Left ventricle myocardium inferior (tissue), 1 donor: ENCODE data around the gene SLIT3. TPM values are rescaled to one million over a fixed set of nuclear protein-coding genes. Genes with fewer than 3 reads are reported as not detected.

Experiments
- DNase-seq: peaks from one replicate; pipeline ENCODE4 v3.0.0-alpha.2; 2020
- H3K27ac ChIP-seq: fragments of 200-600 bp; replicated peaks from 2 replicates; pipeline ENCODE4 v1.8.0; 2021
- H3K27me3 ChIP-seq: fragments of 200-600 bp; 2 replicates; pipeline ENCODE4 v1.8.0; 2021; ENCODE audit warnings: low read depth
- H3K36me3 ChIP-seq: fragments of 200-600 bp; 2 replicates; pipeline ENCODE4 v1.8.0; 2021
- H3K4me1 ChIP-seq: fragments of 200-600 bp; 2 replicates; pipeline ENCODE4 v1.8.0; 2021
- H3K4me3 ChIP-seq: fragments of 200-600 bp; 2 replicates; pipeline ENCODE4 v1.8.0; 2021; ENCODE audit warnings: mild to moderate bottlenecking, moderate library complexity
- H3K9me3 ChIP-seq: fragments of 200-600 bp; replicated peaks from 2 replicates; pipeline ENCODE4 v1.8.0; 2021
- intact Hi-C: fragments of 100-400 bp; cut with micrococcal nuclease; formaldehyde crosslinking; loops from one replicate; pipeline ENCODE4 v1.11.0; 2022
- total RNA-seq: library from RNA; stranded (reverse); fragmentation: NEBNext Ultra II Directional; extraction: Animal tissue kit (Norgen Biotek cat#: 25700); gene quantifications from one replicate; pipeline ENCODE4 v1.2.1, GENCODE V29; 2021
- TF ChIP-seq, protein P1 (sequence below): fragments of 200-600 bp; IDR thresholded peaks from 2 replicates; pipeline ENCODE4 v1.8.0; 2021; ENCODE audit warnings: antibody characterized with exemption, mild to moderate bottlenecking, borderline replicate concordance
- donor health status: DM: no; HTN: yes; CAD: no; lungs with severe emphysema.

SLIT3 gene
- total RNA-seq, 1 donor from 2014 or later, result 22.7 TPM

DNA sequence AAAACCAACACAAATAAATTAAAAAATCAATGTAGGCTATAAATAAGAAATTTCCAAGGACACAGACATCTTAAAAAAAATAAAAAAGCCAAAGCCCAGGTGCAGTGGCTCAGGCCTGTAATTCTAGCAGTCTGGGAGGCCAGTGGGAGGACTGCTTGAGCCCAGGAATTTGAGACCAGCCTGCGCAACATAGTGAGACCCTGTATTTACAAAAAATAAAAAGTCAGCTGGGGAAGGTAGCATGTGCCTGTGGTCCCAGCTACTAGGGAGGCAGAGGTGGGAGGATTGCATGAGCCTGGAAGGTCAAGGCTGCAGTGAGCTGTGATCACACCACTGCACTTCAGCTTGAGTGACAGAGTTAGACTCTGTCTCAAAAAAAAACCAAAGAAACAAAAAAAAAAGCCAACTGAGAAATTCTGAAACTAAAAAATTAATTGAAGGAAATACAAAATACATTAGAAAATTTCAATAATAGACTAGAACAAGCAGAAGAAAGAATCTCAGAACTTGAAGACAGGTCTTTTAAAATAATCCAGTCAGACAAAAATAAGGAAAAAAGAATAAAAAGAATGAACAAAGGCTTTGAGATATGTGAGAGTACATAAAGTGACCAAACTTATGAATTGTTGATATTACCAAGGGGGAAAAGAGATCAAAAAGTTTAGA, 572.3 kb downstream of the SLIT3 start:
- Histone ChIP-seq H3K4me3 (no peak overlapping the region), H3K27ac (no peak overlapping the region), H3K36me3 (no peaks in the 10 kb centered on the region), H3K9me3 (peaks cover 39% of the 10 kb centered on the region), H3K4me1 (no peaks in the 10 kb centered on the region), H3K27me3 (peaks cover 4% of the 10 kb centered on the region)
- intact Hi-C loops, result no loop called here
- no peak for DNase-seq
- TF ChIP-seq, protein P1, sequence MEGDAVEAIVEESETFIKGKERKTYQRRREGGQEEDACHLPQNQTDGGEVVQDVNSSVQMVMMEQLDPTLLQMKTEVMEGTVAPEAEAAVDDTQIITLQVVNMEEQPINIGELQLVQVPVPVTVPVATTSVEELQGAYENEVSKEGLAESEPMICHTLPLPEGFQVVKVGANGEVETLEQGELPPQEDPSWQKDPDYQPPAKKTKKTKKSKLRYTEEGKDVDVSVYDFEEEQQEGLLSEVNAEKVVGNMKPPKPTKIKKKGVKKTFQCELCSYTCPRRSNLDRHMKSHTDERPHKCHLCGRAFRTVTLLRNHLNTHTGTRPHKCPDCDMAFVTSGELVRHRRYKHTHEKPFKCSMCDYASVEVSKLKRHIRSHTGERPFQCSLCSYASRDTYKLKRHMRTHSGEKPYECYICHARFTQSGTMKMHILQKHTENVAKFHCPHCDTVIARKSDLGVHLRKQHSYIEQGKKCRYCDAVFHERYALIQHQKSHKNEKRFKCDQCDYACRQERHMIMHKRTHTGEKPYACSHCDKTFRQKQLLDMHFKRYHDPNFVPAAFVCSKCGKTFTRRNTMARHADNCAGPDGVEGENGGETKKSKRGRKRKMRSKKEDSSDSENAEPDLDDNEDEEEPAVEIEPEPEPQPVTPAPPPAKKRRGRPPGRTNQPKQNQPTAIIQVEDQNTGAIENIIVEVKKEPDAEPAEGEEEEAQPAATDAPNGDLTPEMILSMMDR, result no peak

DNA sequence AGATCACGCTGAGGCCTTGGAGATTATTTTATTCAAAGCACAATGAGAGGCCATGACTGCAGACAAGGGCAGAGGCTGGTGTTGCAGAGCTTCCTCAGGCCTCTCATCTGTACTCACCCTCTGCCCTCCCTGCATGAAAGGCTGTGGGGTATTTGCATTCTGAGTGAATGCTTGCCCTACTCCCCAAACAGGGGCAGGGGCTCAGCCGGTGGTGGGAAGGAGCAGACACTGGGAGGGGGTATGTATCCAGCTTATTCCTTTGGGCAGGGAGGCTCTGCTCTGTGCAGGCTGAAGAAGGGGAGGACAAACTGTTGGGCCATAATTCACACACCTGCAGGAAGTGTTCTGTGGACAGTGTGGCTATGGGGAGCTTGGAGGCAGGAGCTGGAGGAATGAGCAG, 573.4 kb downstream of the SLIT3 start:
- Histone ChIP-seq H3K36me3 (no peaks in the 10 kb centered on the region), H3K9me3 (peaks cover 39% of the 10 kb centered on the region), H3K27ac (no peak overlapping the region), H3K4me1 (no peaks in the 10 kb centered on the region), H3K4me3 (no peak overlapping the region), H3K27me3 (peaks cover 4% of the 10 kb centered on the region)
- intact Hi-C loops, result no loop called here
- TF ChIP-seq, protein P1, result no peak
- no peak for DNase-seq

DNA sequence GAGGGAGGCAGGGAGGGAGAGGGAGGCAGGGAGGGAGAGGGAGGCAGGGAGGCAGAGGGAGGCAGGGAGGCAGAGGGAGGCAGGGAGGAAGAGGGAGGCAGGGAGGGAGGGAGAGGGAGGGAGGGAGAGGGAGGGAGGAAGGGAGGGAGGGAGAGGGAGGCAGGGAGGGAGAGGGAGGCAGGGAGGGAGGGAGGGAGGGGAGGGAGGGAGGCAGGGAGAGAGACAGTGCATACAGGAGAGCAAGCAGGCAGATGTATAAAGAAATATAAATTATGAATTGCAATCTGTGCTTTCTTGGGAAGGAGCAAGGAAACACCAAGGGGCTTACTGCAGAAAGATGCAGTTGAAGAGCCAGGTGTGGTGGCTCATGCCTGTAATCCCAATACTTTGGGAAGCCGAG, 574.6 kb downstream of the SLIT3 start:
- Histone ChIP-seq H3K4me3 (no peak overlapping the region), H3K36me3 (no peaks in the 10 kb centered on the region), H3K9me3 (peaks cover 39% of the 10 kb centered on the region), H3K27me3 (peaks cover 15% of the 10 kb centered on the region), H3K27ac (no peak overlapping the region), H3K4me1 (no peaks in the 10 kb centered on the region)
- TF ChIP-seq, protein P1, result no peak
- intact Hi-C loops, result no loop called here
- no peak for DNase-seq

DNA sequence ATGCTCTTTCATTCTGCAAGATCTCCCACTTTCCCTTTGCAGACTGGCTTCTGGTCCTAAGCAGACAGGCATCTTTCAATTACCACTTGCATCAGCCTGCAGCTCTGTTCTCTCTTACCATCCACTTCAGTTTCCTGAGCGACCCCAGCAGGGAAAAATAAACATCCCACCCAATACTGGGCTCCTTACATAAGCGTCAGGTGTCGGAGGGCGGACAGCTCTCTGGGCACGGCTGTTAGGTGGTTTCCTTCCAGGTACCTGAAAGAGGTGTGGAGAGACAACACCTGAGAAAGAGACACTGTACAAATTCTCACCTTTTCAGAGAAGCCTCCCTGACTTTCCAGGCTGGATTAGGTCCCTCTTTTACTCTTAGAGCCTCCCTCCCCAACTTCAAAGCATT, 576.7 kb downstream of the SLIT3 start:
- TF ChIP-seq, protein P1, result no peak
- Histone ChIP-seq H3K27me3 (peaks cover 21% of the 10 kb centered on the region), H3K4me3 (no peak overlapping the region), H3K4me1 (no peaks in the 10 kb centered on the region), H3K36me3 (no peaks in the 10 kb centered on the region), H3K27ac (no peak overlapping the region), H3K9me3 (peaks cover 23% of the 10 kb centered on the region)
- DNase-seq, result no peak
- intact Hi-C loops, result no loop called here

DNA sequence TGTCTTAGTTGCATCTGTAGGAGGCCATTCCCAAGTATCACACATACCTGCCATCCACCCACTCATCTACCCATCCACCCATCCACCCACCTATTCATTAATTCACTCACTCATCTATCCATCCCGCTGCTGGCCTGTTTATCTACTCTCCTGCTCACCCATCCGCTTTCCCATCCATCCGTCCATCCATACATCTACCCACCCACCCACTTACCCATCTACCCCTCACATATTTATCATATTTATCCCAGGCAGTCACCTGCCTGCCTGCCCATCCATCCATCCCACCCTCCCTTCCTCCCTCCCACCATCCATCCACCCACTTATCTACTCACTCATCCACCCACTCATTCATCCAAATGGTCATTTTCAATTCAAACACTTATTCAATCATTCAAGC, 577.9 kb downstream of the SLIT3 start:
- TF ChIP-seq, protein P1, result no peak
- no peak for DNase-seq
- H3K4me1 ChIP-seq, result no peaks in the 10 kb centered on the region
- peaks cover 21% of the 10 kb centered on the region for H3K27me3 ChIP-seq
- intact Hi-C loops, result no loop called here
- no peaks in the 10 kb centered on the region for H3K36me3 ChIP-seq
- peaks cover 11% of the 10 kb centered on the region for H3K9me3 ChIP-seq
- no peak overlapping the region for H3K4me3 ChIP-seq
- H3K27ac ChIP-seq, result no peak overlapping the region
